ENCODE results near the gene DYNLRB1. TPM values are rescaled to one million over a fixed set of nuclear protein-coding genes. Genes with fewer than 3 reads are reported as not detected.

DYNLRB1 gene
- total and polyA plus RNA-seq, 9 of the 15 experiments (the other 6 are each of a cell fraction or from before 2014, with no cell fraction given) = 48.7 to 358 (median 121) TPM

DNA sequence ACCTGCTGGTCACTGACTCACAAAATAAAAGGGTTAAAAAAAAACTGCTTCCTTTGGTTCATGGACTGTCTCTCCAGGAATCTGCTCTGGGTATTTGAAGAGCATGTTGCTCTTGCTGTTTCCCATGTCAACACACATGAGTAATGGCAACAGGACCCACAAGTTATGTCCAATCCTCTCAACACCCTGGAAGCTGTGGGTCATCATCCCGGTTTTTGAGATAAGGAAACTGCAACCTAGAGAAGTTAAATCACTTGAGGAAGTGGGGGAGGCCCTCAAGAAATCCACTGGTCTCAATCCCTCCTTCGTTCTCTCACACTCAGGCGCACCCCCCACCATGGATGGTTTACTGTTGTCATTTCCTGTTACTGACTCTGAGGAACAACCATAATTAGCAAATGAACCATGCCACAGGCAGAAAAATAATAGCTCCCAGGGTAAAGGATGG, 54.7 kb downstream of the DYNLRB1 start (continued):
- TF ChIP-seq, protein P1, sequence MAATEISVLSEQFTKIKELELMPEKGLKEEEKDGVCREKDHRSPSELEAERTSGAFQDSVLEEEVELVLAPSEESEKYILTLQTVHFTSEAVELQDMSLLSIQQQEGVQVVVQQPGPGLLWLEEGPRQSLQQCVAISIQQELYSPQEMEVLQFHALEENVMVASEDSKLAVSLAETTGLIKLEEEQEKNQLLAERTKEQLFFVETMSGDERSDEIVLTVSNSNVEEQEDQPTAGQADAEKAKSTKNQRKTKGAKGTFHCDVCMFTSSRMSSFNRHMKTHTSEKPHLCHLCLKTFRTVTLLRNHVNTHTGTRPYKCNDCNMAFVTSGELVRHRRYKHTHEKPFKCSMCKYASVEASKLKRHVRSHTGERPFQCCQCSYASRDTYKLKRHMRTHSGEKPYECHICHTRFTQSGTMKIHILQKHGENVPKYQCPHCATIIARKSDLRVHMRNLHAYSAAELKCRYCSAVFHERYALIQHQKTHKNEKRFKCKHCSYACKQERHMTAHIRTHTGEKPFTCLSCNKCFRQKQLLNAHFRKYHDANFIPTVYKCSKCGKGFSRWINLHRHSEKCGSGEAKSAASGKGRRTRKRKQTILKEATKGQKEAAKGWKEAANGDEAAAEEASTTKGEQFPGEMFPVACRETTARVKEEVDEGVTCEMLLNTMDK (IDR thresholded peaks at IDR 0.05; ENCODE audit: borderline replicate concordance, insufficient read depth, low read depth, low read length, poor library complexity, severe bottlenecking) = no peak
- TF ChIP-seq ZFP36 (IDR thresholded peaks at IDR 0.05; ENCODE audit: low read depth, low read length, partially characterized antibody) (peak; percentile 49), NFIC (IDR thresholded peaks at IDR 0.05) (no peak), RAD21 (CRISPR knock-in tag; conservative IDR thresholded peaks at IDR 0.05 in 1 of 2, IDR thresholded peaks at IDR 0.05 in 1 of 2) (peak in 1 of 2 experiments; percentile 32; a peak in 2 of 4 replicates), EGR1 (conservative IDR thresholded peaks at IDR 0.05) (no peak), TEAD2 (tag; IDR thresholded peaks at IDR 0.05) (no peak), MYNN (IDR thresholded peaks at IDR 0.05) (no peak), MYNN (CRISPR knock-in tag; IDR thresholded peaks at IDR 0.05) (no peak)
- TF ChIP-seq, protein P2, sequence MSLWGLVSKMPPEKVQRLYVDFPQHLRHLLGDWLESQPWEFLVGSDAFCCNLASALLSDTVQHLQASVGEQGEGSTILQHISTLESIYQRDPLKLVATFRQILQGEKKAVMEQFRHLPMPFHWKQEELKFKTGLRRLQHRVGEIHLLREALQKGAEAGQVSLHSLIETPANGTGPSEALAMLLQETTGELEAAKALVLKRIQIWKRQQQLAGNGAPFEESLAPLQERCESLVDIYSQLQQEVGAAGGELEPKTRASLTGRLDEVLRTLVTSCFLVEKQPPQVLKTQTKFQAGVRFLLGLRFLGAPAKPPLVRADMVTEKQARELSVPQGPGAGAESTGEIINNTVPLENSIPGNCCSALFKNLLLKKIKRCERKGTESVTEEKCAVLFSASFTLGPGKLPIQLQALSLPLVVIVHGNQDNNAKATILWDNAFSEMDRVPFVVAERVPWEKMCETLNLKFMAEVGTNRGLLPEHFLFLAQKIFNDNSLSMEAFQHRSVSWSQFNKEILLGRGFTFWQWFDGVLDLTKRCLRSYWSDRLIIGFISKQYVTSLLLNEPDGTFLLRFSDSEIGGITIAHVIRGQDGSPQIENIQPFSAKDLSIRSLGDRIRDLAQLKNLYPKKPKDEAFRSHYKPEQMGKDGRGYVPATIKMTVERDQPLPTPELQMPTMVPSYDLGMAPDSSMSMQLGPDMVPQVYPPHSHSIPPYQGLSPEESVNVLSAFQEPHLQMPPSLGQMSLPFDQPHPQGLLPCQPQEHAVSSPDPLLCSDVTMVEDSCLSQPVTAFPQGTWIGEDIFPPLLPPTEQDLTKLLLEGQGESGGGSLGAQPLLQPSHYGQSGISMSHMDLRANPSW (CRISPR knock-in tag; IDR thresholded peaks at IDR 0.05) = no peak
- TF ChIP-seq, protein P3, sequence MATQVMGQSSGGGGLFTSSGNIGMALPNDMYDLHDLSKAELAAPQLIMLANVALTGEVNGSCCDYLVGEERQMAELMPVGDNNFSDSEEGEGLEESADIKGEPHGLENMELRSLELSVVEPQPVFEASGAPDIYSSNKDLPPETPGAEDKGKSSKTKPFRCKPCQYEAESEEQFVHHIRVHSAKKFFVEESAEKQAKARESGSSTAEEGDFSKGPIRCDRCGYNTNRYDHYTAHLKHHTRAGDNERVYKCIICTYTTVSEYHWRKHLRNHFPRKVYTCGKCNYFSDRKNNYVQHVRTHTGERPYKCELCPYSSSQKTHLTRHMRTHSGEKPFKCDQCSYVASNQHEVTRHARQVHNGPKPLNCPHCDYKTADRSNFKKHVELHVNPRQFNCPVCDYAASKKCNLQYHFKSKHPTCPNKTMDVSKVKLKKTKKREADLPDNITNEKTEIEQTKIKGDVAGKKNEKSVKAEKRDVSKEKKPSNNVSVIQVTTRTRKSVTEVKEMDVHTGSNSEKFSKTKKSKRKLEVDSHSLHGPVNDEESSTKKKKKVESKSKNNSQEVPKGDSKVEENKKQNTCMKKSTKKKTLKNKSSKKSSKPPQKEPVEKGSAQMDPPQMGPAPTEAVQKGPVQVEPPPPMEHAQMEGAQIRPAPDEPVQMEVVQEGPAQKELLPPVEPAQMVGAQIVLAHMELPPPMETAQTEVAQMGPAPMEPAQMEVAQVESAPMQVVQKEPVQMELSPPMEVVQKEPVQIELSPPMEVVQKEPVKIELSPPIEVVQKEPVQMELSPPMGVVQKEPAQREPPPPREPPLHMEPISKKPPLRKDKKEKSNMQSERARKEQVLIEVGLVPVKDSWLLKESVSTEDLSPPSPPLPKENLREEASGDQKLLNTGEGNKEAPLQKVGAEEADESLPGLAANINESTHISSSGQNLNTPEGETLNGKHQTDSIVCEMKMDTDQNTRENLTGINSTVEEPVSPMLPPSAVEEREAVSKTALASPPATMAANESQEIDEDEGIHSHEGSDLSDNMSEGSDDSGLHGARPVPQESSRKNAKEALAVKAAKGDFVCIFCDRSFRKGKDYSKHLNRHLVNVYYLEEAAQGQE (IDR thresholded peaks at IDR 0.05; ENCODE audit: borderline replicate concordance) = no peak
- TF ChIP-seq, protein P3 (CRISPR knock-in tag; IDR thresholded peaks at IDR 0.05; ENCODE audit: low read depth) = no peak
- TF ChIP-seq, protein P4, sequence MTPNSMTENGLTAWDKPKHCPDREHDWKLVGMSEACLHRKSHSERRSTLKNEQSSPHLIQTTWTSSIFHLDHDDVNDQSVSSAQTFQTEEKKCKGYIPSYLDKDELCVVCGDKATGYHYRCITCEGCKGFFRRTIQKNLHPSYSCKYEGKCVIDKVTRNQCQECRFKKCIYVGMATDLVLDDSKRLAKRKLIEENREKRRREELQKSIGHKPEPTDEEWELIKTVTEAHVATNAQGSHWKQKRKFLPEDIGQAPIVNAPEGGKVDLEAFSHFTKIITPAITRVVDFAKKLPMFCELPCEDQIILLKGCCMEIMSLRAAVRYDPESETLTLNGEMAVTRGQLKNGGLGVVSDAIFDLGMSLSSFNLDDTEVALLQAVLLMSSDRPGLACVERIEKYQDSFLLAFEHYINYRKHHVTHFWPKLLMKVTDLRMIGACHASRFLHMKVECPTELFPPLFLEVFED (CRISPR knock-in tag; conservative IDR thresholded peaks at IDR 0.05) = no peak

Measured in K562 (cell line).